Left lung (tissue), 10 donors: ENCODE measurements around the gene TNIK. TPM values are rescaled to one million over a fixed set of nuclear protein-coding genes. Genes with fewer than 3 reads are reported as not detected.

Source experiments
- ATAC-seq: fragments of 200-7000 bp; cut with Tn5 transposase; one replicate; pipeline ENCODE4 v1.9.1; 2020; ENCODE audit warnings: moderate library complexity
- DNase-seq, 4 donors: peaks; one replicate each; pipeline ENCODE4 v3.0.0-alpha.2; 2013 to 2020
- H3K27ac ChIP-seq, 2 donors: fragments of 200-600 bp; sonication (generic) in 1 of 2; one replicate each; pipeline versions ENCODE4 v1.5.0 to v1.8.0; 2020 to 2021
- H3K27me3 ChIP-seq, 2 donors: fragments of 200-600 bp; sonication (generic) in 1 of 2; one replicate each; pipeline versions ENCODE4 v1.5.0 to v1.8.0; 2020 to 2021
- H3K36me3 ChIP-seq, 2 donors: fragments of 200-600 bp; sonication (generic) in 1 of 2; one replicate each; pipeline versions ENCODE4 v1.5.0 to v1.8.0; 2020 to 2021
- H3K4me1 ChIP-seq, 2 donors: fragments of 200-600 bp; one replicate each; pipeline ENCODE4 v1.8.0; 2021
- H3K4me3 ChIP-seq, 2 donors: fragments of 200-600 bp; sonication (generic) in 1 of 2; one replicate each; pipeline versions ENCODE4 v1.5.0 to v1.8.0; 2020 to 2021; ENCODE audit warnings: mild to moderate bottlenecking in 1 of 2
- H3K9me3 ChIP-seq, 2 donors: fragments of 200-600 bp; sonication (generic) in 1 of 2; one replicate each; pipeline versions ENCODE4 v1.5.0 to v1.8.0; 2020 to 2021
- CTCF ChIP-seq, 2 donors: fragments of 200-600 bp; sonication (generic) in 1 of 2; IDR thresholded peaks; one replicate each; pipeline versions ENCODE4 v1.5.0 to v1.8.0; 2021; ENCODE audit warnings: antibody characterized with exemption in 2 of 2
- intact Hi-C, 2 donors: fragments of 100-400 bp; cut with DNase I; formaldehyde crosslinking; loops; one replicate each; pipeline versions ENCODE4 v1.11.2 to v1.14.2; 2022
- polyA plus RNA-seq, 6 donors: library from polyadenylated mRNA; unstranded; fragments of 120-200 nt; gene quantifications; one replicate each; pipeline ENCODE4 v1.2.1, GENCODE V29; 2013; ENCODE audit not compliant: insufficient read length in 6 of 6
- total RNA-seq, 2 donors: library from RNA; stranded (reverse); fragmentation: NEBNext Ultra II Directional; extraction: Animal tissue kit (Norgen Biotek cat#: 25700); gene quantifications; one replicate each; pipeline ENCODE4 v1.2.1, GENCODE V29; 2021
- donor health status: DM: no; HTN: yes; CAD: no.
- donor health status: DM: no; HTN: no; CAD: no.

TNIK gene
- total and polyA plus RNA-seq, 8 donors: 14.8 to 42.0 (median 17.4) TPM

GRCh38 chr3:171231361-171231760 is 228.8 kb downstream of the TNIK start:
- intact Hi-C loops: no loop called here
- H3K27ac ChIP-seq: no peak overlapping the region
- no peaks in the 10 kb centered on the region for H3K27me3 ChIP-seq
- no peaks in the 10 kb centered on the region for H3K4me1 ChIP-seq
- no peaks in the 10 kb centered on the region for H3K36me3 ChIP-seq
- H3K4me3 ChIP-seq: no peak overlapping the region
- no peak for ATAC-seq
- no peak for TF ChIP-seq CTCF (IDR thresholded peaks at IDR 0.05)
- no peak for DNase-seq
- no peaks in the 10 kb centered on the region for H3K9me3 ChIP-seq

- H3K4me1 ChIP-seq: no peaks in the 10 kb centered on the region
- no peak for ATAC-seq
- intact Hi-C loops: no loop called here
- H3K27me3 ChIP-seq: no peaks in the 10 kb centered on the region
- no peak for DNase-seq
- peaks cover 0 to 4% of the 10 kb centered on the region in 2 donors for H3K9me3 ChIP-seq
- H3K27ac ChIP-seq: no peak overlapping the region
- no peak for TF ChIP-seq CTCF (IDR thresholded peaks at IDR 0.05)
- H3K4me3 ChIP-seq: no peak overlapping the region
- no peaks in the 10 kb centered on the region for H3K36me3 ChIP-seq
Observed at GRCh38 chr3:171230865-171231264, 229.3 kb downstream of the TNIK start.

- Histone ChIP-seq H3K4me3 (no peak overlapping the region), H3K27ac (no peak overlapping the region), H3K27me3 (no peaks in the 10 kb centered on the region), H3K36me3 (no peaks in the 10 kb centered on the region), H3K4me1 (no peaks in the 10 kb centered on the region), H3K9me3 (peaks cover 0 to 4% of the 10 kb centered on the region in 2 donors)
- intact Hi-C loops: no loop called here
- DNase-seq (no peak), ATAC-seq (no peak)
- no peak for TF ChIP-seq CTCF (IDR thresholded peaks at IDR 0.05)
Observed at GRCh38 chr3:171229173-171229572, 231.0 kb downstream of the TNIK start.

- no peak overlapping the region for H3K27ac ChIP-seq
- no peak for TF ChIP-seq CTCF (IDR thresholded peaks at IDR 0.05)
Observed at GRCh38 chr3:171228240-171228639, 232.0 kb downstream of the TNIK start.

GRCh38 chr3:171227828-171228227 is 232.4 kb downstream of the TNIK start:
- Histone ChIP-seq H3K4me3 (no peak overlapping the region), H3K4me1 (no peaks in the 10 kb centered on the region), H3K27ac (no peak overlapping the region), H3K27me3 (no peaks in the 10 kb centered on the region), H3K36me3 (no peaks in the 10 kb centered on the region), H3K9me3 (peaks cover 0 to 4% of the 10 kb centered on the region in 2 donors)
- DNase-seq: no peak
- no peak for TF ChIP-seq CTCF (IDR thresholded peaks at IDR 0.05)
- ATAC-seq: no peak
- intact Hi-C loops: no loop called here

More at GRCh38 chr3:171228240-171228639, 232.0 kb downstream of the TNIK start:
- DNase-seq (no peak), ATAC-seq (no peak)
- no peaks in the 10 kb centered on the region for H3K36me3 ChIP-seq
- intact Hi-C loops: no loop called here
- no peak overlapping the region for H3K4me3 ChIP-seq
- H3K27me3 ChIP-seq: no peaks in the 10 kb centered on the region
- H3K9me3 ChIP-seq: peaks cover 0 to 4% of the 10 kb centered on the region in 2 donors
- no peaks in the 10 kb centered on the region for H3K4me1 ChIP-seq
